ENCODE measurements around the gene RMDN2. TPM values are rescaled to one million over a fixed set of nuclear protein-coding genes. Genes with fewer than 3 reads are reported as not detected.

The RMDN2 gene
- total RNA-seq, 2 donors from 2014 or later, result 3.9 to 4.9 TPM

GRCh38 chr2:37904993-37905392 lies 20.1 kb upstream of the RMDN2 start:
- no peak for DNase-seq
- Mint-ChIP-seq H3K4me1 (peaks cover 6% of the 10 kb centered on the region), H3K27me3 (ENCODE audit: insufficient read depth) (no peaks in the 10 kb centered on the region), H3K9me3 (peaks cover 14% of the 10 kb centered on the region), H3K4me3 (no peak overlapping the region), H3K27ac (no peak overlapping the region), H3K36me3 (ENCODE audit: low read depth) (no peaks in the 10 kb centered on the region)
- no peaks in the 10 kb centered on the region for H3K27me3 ChIP-seq (ENCODE audit: control insufficient read depth, insufficient read depth, low read length, poor library complexity, severe bottlenecking)
- no peaks in the 10 kb centered on the region for H3K4me1 ChIP-seq (ENCODE audit: control insufficient read depth, insufficient read depth, low read length)
- H3K9ac ChIP-seq (ENCODE audit: extremely low read depth, low read length, poor library complexity, severe bottlenecking), result no peak overlapping the region
- H3K4me3 ChIP-seq (ENCODE audit: low read length), result no peak overlapping the region
- 76 to 83% methylated on average over 5 of the region's 5 CpGs for WGBS, 2 experiments (ENCODE audit: insufficient coverage in 1 of 2, insufficient read length in 1 of 2)
- no peak overlapping the region for H3K27ac ChIP-seq (ENCODE audit: low read depth, low read length)
- H3K9me3 ChIP-seq (ENCODE audit: control insufficient read depth, low read length), result no peaks in the 10 kb centered on the region
- H3K36me3 ChIP-seq (ENCODE audit: control insufficient read depth, insufficient read depth, low read length), result no peaks in the 10 kb centered on the region
- TF ChIP-seq, protein P1, sequence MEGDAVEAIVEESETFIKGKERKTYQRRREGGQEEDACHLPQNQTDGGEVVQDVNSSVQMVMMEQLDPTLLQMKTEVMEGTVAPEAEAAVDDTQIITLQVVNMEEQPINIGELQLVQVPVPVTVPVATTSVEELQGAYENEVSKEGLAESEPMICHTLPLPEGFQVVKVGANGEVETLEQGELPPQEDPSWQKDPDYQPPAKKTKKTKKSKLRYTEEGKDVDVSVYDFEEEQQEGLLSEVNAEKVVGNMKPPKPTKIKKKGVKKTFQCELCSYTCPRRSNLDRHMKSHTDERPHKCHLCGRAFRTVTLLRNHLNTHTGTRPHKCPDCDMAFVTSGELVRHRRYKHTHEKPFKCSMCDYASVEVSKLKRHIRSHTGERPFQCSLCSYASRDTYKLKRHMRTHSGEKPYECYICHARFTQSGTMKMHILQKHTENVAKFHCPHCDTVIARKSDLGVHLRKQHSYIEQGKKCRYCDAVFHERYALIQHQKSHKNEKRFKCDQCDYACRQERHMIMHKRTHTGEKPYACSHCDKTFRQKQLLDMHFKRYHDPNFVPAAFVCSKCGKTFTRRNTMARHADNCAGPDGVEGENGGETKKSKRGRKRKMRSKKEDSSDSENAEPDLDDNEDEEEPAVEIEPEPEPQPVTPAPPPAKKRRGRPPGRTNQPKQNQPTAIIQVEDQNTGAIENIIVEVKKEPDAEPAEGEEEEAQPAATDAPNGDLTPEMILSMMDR (conservative IDR thresholded peaks at IDR 0.05), result no peak

DNA sequence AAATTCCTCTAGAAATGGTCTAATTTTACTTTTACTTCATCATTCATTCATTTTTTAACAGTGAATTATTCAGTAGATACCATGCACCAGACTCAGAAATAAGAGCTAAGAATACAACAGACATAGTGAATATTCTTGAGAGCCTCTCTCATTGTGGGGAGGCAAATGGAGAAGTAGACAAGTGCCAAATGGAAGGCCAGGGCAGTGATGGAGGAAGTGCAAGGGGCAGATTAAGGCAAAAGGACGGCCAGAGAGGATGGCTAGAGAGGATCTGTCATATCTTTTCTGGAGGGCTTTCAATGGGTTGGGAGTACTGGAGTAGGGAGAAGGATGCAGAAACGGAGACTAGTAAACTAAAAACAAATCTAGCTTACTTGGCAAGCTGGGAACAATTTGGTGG lies 19.0 kb upstream of the RMDN2 start:
- TF ChIP-seq, protein P1 (conservative IDR thresholded peaks at IDR 0.05), result no peak
- 79 to 88% methylated on average over 2 of the region's 2 CpGs for whole genome bisulfite sequencing, 2 experiments (ENCODE audit: insufficient coverage in 1 of 2, insufficient read length in 1 of 2)
- H3K27ac Mint-ChIP-seq, result no peak overlapping the region
- no peak overlapping the region for H3K4me3 ChIP-seq (ENCODE audit: low read length)
- no peaks in the 10 kb centered on the region for H3K36me3 Mint-ChIP-seq (ENCODE audit: low read depth)
- no peak overlapping the region for H3K4me3 Mint-ChIP-seq
- H3K9me3 Mint-ChIP-seq, result peaks cover 2% of the 10 kb centered on the region
- no peaks in the 10 kb centered on the region for H3K27me3 ChIP-seq (ENCODE audit: control insufficient read depth, insufficient read depth, low read length, poor library complexity, severe bottlenecking)
- DNase-seq, result no peak
- H3K9me3 ChIP-seq (ENCODE audit: control insufficient read depth, low read length), result no peaks in the 10 kb centered on the region
- H3K4me1 Mint-ChIP-seq, result peaks cover 6% of the 10 kb centered on the region
- H3K4me1 ChIP-seq (ENCODE audit: control insufficient read depth, insufficient read depth, low read length), result no peaks in the 10 kb centered on the region
- no peak overlapping the region for H3K9ac ChIP-seq (ENCODE audit: extremely low read depth, low read length, poor library complexity, severe bottlenecking)
- no peak overlapping the region for H3K27ac ChIP-seq (ENCODE audit: low read depth, low read length)
- no peaks in the 10 kb centered on the region for H3K36me3 ChIP-seq (ENCODE audit: control insufficient read depth, insufficient read depth, low read length)
- no peaks in the 10 kb centered on the region for H3K27me3 Mint-ChIP-seq (ENCODE audit: insufficient read depth)

- no peaks in the 10 kb centered on the region for H3K36me3 ChIP-seq (ENCODE audit: control insufficient read depth, insufficient read depth, low read length)
- Mint-ChIP-seq H3K4me3 (no peak overlapping the region), H3K36me3 (ENCODE audit: low read depth) (no peaks in the 10 kb centered on the region), H3K27ac (no peak overlapping the region), H3K9me3 (no peaks in the 10 kb centered on the region), H3K27me3 (ENCODE audit: insufficient read depth) (no peaks in the 10 kb centered on the region), H3K4me1 (peaks cover 6% of the 10 kb centered on the region)
- no peak overlapping the region for H3K27ac ChIP-seq (ENCODE audit: low read depth, low read length)
- no peak for DNase-seq
- H3K4me1 ChIP-seq (ENCODE audit: control insufficient read depth, insufficient read depth, low read length), result no peaks in the 10 kb centered on the region
- 69 to 80% methylated on average over 2 to 4 of the region's 5 CpGs for WGBS, 2 experiments (ENCODE audit: insufficient coverage in 1 of 2, insufficient read length in 1 of 2)
- no peaks in the 10 kb centered on the region for H3K27me3 ChIP-seq (ENCODE audit: control insufficient read depth, insufficient read depth, low read length, poor library complexity, severe bottlenecking)
- no peak overlapping the region for H3K9ac ChIP-seq (ENCODE audit: extremely low read depth, low read length, poor library complexity, severe bottlenecking)
- TF ChIP-seq, protein P1 (conservative IDR thresholded peaks at IDR 0.05), result no peak
- H3K9me3 ChIP-seq (ENCODE audit: control insufficient read depth, low read length), result no peaks in the 10 kb centered on the region
- no peak overlapping the region for H3K4me3 ChIP-seq (ENCODE audit: low read length)
Measured at GRCh38 chr2:37907501-37908225, 17.4 kb upstream of the RMDN2 start.
